ENCODE results near the gene TTC39C.

DNA sequence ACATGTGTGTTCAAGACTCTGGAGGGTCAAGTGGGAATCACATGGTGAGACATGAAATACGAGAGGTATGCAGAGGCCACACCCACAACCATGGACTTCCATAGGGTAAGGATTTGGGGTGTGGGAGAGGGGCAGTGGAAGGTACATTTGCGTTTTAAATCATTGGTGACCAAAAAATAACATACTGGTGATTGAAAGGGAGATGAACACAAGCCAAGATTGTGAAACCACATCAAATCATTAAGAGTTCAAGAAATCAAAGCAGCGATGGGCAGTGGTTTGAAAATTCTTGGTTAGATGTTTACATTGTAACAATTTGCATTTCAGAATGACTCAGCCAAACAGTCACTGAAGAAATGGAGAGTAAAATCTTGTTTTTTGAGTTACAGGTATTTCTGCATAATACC, 122.4 kb downstream of the TTC39C start:
- TF ChIP-seq, protein P1, sequence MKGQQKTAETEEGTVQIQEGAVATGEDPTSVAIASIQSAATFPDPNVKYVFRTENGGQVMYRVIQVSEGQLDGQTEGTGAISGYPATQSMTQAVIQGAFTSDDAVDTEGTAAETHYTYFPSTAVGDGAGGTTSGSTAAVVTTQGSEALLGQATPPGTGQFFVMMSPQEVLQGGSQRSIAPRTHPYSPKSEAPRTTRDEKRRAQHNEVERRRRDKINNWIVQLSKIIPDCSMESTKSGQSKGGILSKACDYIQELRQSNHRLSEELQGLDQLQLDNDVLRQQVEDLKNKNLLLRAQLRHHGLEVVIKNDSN (IDR thresholded peaks at IDR 0.05): no peak
- no peak for TF ChIP-seq TAF1 (IDR thresholded peaks at IDR 0.05; ENCODE audit: low read depth)
- TF ChIP-seq EP300 (IDR thresholded peaks at IDR 0.05; ENCODE audit: borderline replicate concordance): no peak
- no peak for TF ChIP-seq RAD21 (IDR thresholded peaks at IDR 0.05; ENCODE audit: low read depth)
- no peak for TF ChIP-seq YY1 (IDR thresholded peaks at IDR 0.05; ENCODE audit: low read depth)
- TF ChIP-seq, protein P2, sequence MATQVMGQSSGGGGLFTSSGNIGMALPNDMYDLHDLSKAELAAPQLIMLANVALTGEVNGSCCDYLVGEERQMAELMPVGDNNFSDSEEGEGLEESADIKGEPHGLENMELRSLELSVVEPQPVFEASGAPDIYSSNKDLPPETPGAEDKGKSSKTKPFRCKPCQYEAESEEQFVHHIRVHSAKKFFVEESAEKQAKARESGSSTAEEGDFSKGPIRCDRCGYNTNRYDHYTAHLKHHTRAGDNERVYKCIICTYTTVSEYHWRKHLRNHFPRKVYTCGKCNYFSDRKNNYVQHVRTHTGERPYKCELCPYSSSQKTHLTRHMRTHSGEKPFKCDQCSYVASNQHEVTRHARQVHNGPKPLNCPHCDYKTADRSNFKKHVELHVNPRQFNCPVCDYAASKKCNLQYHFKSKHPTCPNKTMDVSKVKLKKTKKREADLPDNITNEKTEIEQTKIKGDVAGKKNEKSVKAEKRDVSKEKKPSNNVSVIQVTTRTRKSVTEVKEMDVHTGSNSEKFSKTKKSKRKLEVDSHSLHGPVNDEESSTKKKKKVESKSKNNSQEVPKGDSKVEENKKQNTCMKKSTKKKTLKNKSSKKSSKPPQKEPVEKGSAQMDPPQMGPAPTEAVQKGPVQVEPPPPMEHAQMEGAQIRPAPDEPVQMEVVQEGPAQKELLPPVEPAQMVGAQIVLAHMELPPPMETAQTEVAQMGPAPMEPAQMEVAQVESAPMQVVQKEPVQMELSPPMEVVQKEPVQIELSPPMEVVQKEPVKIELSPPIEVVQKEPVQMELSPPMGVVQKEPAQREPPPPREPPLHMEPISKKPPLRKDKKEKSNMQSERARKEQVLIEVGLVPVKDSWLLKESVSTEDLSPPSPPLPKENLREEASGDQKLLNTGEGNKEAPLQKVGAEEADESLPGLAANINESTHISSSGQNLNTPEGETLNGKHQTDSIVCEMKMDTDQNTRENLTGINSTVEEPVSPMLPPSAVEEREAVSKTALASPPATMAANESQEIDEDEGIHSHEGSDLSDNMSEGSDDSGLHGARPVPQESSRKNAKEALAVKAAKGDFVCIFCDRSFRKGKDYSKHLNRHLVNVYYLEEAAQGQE (IDR thresholded peaks at IDR 0.05; ENCODE audit: low read depth): no peak
- TF ChIP-seq ZBTB7A (IDR thresholded peaks at IDR 0.05; ENCODE audit: low read depth): no peak
- TF ChIP-seq CREB1 (IDR thresholded peaks at IDR 0.05; ENCODE audit: low read depth): no peak
- no peak for TF ChIP-seq NFIC (IDR thresholded peaks at IDR 0.05)
- TF ChIP-seq, protein P3, sequence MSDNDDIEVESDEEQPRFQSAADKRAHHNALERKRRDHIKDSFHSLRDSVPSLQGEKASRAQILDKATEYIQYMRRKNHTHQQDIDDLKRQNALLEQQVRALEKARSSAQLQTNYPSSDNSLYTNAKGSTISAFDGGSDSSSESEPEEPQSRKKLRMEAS (IDR thresholded peaks at IDR 0.05): no peak
- TF ChIP-seq TEAD4 (IDR thresholded peaks at IDR 0.05): no peak
- TF ChIP-seq FOXM1 (IDR thresholded peaks at IDR 0.05; ENCODE audit: borderline replicate concordance, low read depth): no peak
- no peak for TF ChIP-seq EGR1 (IDR thresholded peaks at IDR 0.05)

Data from Ishikawa (cell line).